Neuronal stem cell (in vitro differentiated cells): ENCODE results near the gene ALOX12B.

ENCODE experiments used
- DNase-seq: peaks from one replicate; pipeline ENCODE4 v3.0.0-alpha.2; 2013; ENCODE audit warnings: low spot score
- H2AFZ ChIP-seq: one replicate; pipeline ENCODE4 v1.6.1; 2013; ENCODE audit warnings: mild to moderate bottlenecking, low read length, inconsistent platforms
- H2AK5ac ChIP-seq: 2 replicates; pipeline ENCODE4 v1.6.1; 2013; ENCODE audit warnings: low read depth, mild to moderate bottlenecking, inconsistent platforms, low read length, moderate library complexity, mixed read lengths
- H2BK120ac ChIP-seq: 2 replicates; pipeline ENCODE4 v1.6.1; 2013; ENCODE audit warnings: low read depth, mild to moderate bottlenecking, inconsistent platforms, low read length, moderate library complexity, mixed read lengths
- H2BK12ac ChIP-seq: one replicate; pipeline ENCODE4 v1.6.1; 2013; ENCODE audit warnings: low read length, inconsistent platforms
- H2BK15ac ChIP-seq: 2 replicates; pipeline ENCODE4 v1.6.1; 2013; ENCODE audit warnings: mild to moderate bottlenecking, low read length, inconsistent platforms, mixed read lengths
- H2BK5ac ChIP-seq: one replicate; pipeline ENCODE4 v1.6.1; 2013; ENCODE audit warnings: inconsistent platforms, mild to moderate bottlenecking, low read length, moderate library complexity
- H3K14ac ChIP-seq: one replicate; pipeline ENCODE4 v1.6.1; 2013; ENCODE audit warnings: low read length, inconsistent platforms
- H3K18ac ChIP-seq: 2 replicates; pipeline ENCODE4 v1.6.1; 2013; ENCODE audit warnings: low read length, inconsistent platforms
- H3K23ac ChIP-seq: 2 replicates; pipeline ENCODE4 v1.6.1; 2013; ENCODE audit warnings: low read depth, mild to moderate bottlenecking, mixed read lengths, low read length, inconsistent platforms; ENCODE audit not compliant: poor library complexity
- H3K27ac ChIP-seq: replicated peaks from 3 replicates; pipeline ENCODE4 v1.5.1; 2013; ENCODE audit warnings: low read length, inconsistent platforms
- H3K27me3 ChIP-seq, 3 experiments: 2 replicates each; pipeline ENCODE4 v1.6.1; 2013; ENCODE audit warnings: low read length in 3 of 3, mild to moderate bottlenecking in 2 of 3, inconsistent platforms in 1 of 3, low read depth in 1 of 3, mixed read lengths in 1 of 3, moderate library complexity in 1 of 3; ENCODE audit not compliant: control insufficient read depth in 3 of 3, insufficient read depth in 3 of 3
- H3K36me3 ChIP-seq, 2 donors: replicated peaks in 1 of 2; 2 replicates each; pipeline ENCODE4 v1.6.1; 2013; ENCODE audit warnings: low read length in 2 of 2; ENCODE audit not compliant: control insufficient read depth in 2 of 2, insufficient read depth in 2 of 2
- H3K4ac ChIP-seq: 2 replicates; pipeline ENCODE4 v1.6.1; 2013; ENCODE audit warnings: inconsistent platforms, mild to moderate bottlenecking, low read length, moderate library complexity
- H3K4me1 ChIP-seq, 2 donors: 1 replicate in 1 of 2; 2 replicates in 1 of 2; pipeline ENCODE4 v1.6.1; 2013; ENCODE audit warnings: low read length in 2 of 2, low read depth in 1 of 2; ENCODE audit not compliant: control insufficient read depth in 2 of 2, insufficient read depth in 1 of 2
- H3K4me2 ChIP-seq: one replicate; pipeline ENCODE4 v1.6.1; 2013; ENCODE audit warnings: mild to moderate bottlenecking, low read length, inconsistent platforms; ENCODE audit not compliant: insufficient read depth, poor library complexity, severe bottlenecking
- H3K4me3 ChIP-seq, 2 donors: 2 replicates each; pipeline ENCODE4 v1.5.1; 2013; ENCODE audit warnings: low read length in 2 of 2, mild to moderate bottlenecking in 2 of 2, inconsistent platforms in 1 of 2, moderate library complexity in 1 of 2
- H3K79me1 ChIP-seq: one replicate; pipeline ENCODE4 v1.6.1; 2013; ENCODE audit warnings: low read depth, mild to moderate bottlenecking, inconsistent platforms, low read length, moderate library complexity
- H3K9ac ChIP-seq: one replicate; pipeline ENCODE4 v1.6.1; 2013; ENCODE audit warnings: mild to moderate bottlenecking, low read depth, low read length, inconsistent platforms; ENCODE audit not compliant: poor library complexity
- H3K9me3 ChIP-seq, 2 donors: replicated peaks in 1 of 2; 2 replicates each; pipeline versions ENCODE3 to v1.6.1; 2013; ENCODE audit warnings: low read length in 2 of 2, mild to moderate bottlenecking in 2 of 2, inconsistent platforms in 1 of 2, low read depth in 1 of 2, mixed read lengths in 1 of 2, moderate library complexity in 1 of 2; ENCODE audit not compliant: control insufficient read depth in 2 of 2, insufficient read depth in 1 of 2
- H4K8ac ChIP-seq: one replicate; pipeline ENCODE4 v1.6.1; 2013; ENCODE audit warnings: low read depth, mild to moderate bottlenecking, inconsistent platforms, low read length, moderate library complexity
- H4K91ac ChIP-seq: one replicate; pipeline ENCODE4 v1.6.1; 2013; ENCODE audit warnings: low read length, low read depth, mild to moderate bottlenecking, inconsistent platforms; ENCODE audit not compliant: poor library complexity
- WGBS, 2 donors: extraction: QIAGEN DNeasy Blood & Tissue Kit; methylation state at CpG; one replicate each; pipeline ENCODE4 v1.1.7; 2013; ENCODE audit warnings: missing lambda C conversion rate in 2 of 2, mixed read lengths in 1 of 2; ENCODE audit not compliant: insufficient read length in 2 of 2, insufficient replicate concordance in 1 of 2; ENCODE audit errors: extremely low coverage in 2 of 2; 5-methylcytosine and 5-hydroxymethylcytosine counted together

Gene ALOX12B

DNA sequence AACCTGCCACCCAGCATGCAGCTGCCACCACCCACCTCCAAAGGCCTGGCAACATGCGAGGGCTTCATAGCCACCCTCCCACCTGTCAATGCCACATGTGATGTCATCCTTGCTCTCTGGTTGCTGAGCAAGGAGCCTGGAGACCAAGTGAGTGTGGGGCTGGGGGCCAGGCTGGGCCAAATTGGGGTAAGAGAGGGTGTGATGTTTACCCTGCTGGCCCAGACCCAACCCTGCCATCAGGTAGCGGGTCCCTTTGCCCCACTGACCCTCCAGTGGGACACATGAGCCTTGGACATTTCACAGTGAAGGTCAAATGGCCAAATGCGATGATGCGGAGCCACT, 39.8 kb downstream of the ALOX12B start:
- no peak overlapping the region for H2BK5ac ChIP-seq
- H3K14ac ChIP-seq, result no peak overlapping the region
- H4K91ac ChIP-seq, result no peak overlapping the region
- H3K27ac ChIP-seq, result no peak overlapping the region
- H3K4me1 ChIP-seq, result peaks cover 0 to 2% of the 10 kb centered on the region in 2 donors
- H3K9ac ChIP-seq, result peak overlapping the region; percentile 25
- H3K18ac ChIP-seq, result no peak overlapping the region
- H3K4me2 ChIP-seq, result no peak overlapping the region
- H3K4ac ChIP-seq, result no peak overlapping the region
- no peak overlapping the region for H4K8ac ChIP-seq
- no peaks in the 10 kb centered on the region for H3K36me3 ChIP-seq
- DNase-seq, result no peak
- no peak overlapping the region for H3K4me3 ChIP-seq
- no peaks in the 10 kb centered on the region for H3K79me1 ChIP-seq
- no peaks in the 10 kb centered on the region for H3K9me3 ChIP-seq
- H2BK120ac ChIP-seq, result no peak overlapping the region
- WGBS, 2 donors, result no CpG with 5 or more reads among the region's 4 CpGs
- peaks cover 0 to 64% (median 2%) of the 10 kb centered on the region in 3 experiments for H3K27me3 ChIP-seq
- no peak overlapping the region for H2AFZ ChIP-seq
- H2BK12ac ChIP-seq, result no peak overlapping the region
- peak overlapping the region; percentile 69 for H2AK5ac ChIP-seq
- no peak overlapping the region for H3K23ac ChIP-seq
- no peak overlapping the region for H2BK15ac ChIP-seq

DNA sequence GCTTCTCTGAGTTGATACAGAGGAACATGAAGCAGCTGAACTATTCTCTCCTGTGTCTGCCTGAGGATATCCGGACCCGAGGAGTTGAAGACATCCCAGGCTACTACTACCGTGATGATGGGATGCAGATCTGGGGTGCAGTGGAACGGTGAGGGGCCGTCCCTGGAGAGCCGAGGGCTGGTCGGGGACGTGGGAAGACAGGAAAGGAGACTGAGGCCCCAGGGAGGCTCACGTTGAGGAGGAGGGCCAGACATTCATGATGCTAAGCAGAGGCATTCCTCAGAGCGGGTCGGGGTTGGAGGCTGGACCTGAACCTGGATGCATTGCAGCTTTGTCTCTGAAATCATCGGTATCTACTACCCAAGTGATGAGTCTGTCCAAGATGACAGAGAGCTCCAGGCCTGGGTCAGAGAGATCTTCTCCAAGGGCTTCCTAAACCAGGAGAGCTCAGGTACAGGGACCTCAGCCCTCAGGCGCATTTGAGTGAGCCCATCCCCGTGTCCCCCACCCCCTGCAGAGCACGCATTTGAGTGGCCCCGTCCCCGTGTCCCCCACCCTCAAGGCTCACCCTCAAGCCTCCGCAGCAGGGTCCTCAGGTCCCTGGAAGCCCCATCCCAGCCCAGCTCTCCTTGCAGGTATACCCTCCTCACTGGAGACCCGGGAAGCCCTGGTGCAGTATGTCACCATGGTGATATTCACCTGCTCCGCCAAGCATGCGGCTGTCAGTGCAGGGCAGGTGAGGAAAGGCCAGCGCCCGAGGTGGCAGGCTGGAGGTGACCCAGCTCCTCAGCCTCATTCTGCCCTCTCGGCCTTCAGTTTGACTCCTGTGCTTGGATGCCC, 40.4 kb downstream of the ALOX12B start:
- Histone ChIP-seq H2BK12ac (peak overlapping the region; percentile 79), H3K79me1 (no peaks in the 10 kb centered on the region), H2AFZ (no peak overlapping the region), H4K91ac (no peak overlapping the region), H4K8ac (no peak overlapping the region), H3K4ac (no peak overlapping the region), H3K27ac (no peak overlapping the region), H3K18ac (peak overlapping the region; percentile 33), H2BK5ac (no peak overlapping the region), H3K36me3 (no peaks in the 10 kb centered on the region), H3K14ac (peak overlapping the region; percentile 14), H3K23ac (peak overlapping the region; percentile 52), H3K4me1 (peaks cover 0 to 2% of the 10 kb centered on the region in 2 donors), H2BK120ac (no peak overlapping the region), H3K4me3 (no peak overlapping the region), H3K9ac (peak overlapping the region; percentile 25), H3K4me2 (no peak overlapping the region), H2AK5ac (peak overlapping the region; percentile 69), H3K27me3 (peaks cover 0 to 62% (median 2%) of the 10 kb centered on the region in 3 experiments), H3K9me3 (no peaks in the 10 kb centered on the region), H2BK15ac (peak overlapping the region; percentile 59)
- no CpG with 5 or more reads among the region's 24 CpGs for WGBS, 2 donors
- no peak for DNase-seq

DNA sequence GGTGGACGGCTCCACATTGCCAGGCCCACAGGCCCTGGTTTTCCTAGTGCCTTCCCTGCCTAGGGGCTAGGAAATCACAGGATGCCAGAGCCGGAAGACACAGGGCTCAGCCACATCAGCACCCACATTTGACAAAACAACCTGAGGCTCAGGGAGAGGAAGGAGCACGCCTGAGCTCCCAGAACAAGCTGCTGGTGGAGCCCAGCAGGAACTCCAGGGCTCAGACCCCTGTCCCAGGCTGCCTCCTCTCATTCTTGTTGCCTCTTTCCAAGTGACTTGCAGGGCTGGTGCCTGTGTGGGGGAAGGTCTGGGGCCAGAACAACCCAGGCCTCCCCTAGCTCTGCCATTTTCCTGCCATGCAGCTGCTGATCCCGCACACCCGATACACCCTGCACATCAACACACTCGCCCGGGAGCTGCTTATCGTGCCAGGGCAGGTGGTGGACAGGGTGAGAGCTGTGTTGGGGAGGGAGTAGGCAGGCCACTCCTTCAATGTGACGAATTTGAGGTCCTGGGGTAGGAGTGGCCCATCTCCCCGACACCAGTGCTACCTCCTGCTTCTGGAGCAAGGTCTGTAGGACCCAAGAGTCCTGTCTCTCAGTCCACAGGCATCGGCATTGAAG, 41.1 kb downstream of the ALOX12B start:
- H2BK120ac ChIP-seq, result no peak overlapping the region
- H3K4ac ChIP-seq, result peak overlapping the region; percentile 76
- peak overlapping the region; percentile 43 for H2AK5ac ChIP-seq
- H2BK5ac ChIP-seq, result no peak overlapping the region
- no CpG with 5 or more reads among the region's 11 CpGs for WGBS, 2 donors
- H3K9me3 ChIP-seq, result no peaks in the 10 kb centered on the region
- H3K36me3 ChIP-seq, result no peaks in the 10 kb centered on the region
- H3K27me3 ChIP-seq, result peaks cover 0 to 54% (median 3%) of the 10 kb centered on the region in 3 experiments
- H3K23ac ChIP-seq, result peak overlapping the region; percentile 52
- H2BK12ac ChIP-seq, result no peak overlapping the region
- H3K79me1 ChIP-seq, result no peaks in the 10 kb centered on the region
- H3K4me3 ChIP-seq, result no peak overlapping the region
- H3K9ac ChIP-seq, result no peak overlapping the region
- H3K18ac ChIP-seq, result peak overlapping the region; percentile 27
- peaks cover 0 to 2% of the 10 kb centered on the region in 2 donors for H3K4me1 ChIP-seq
- H3K27ac ChIP-seq, result no peak overlapping the region
- H4K91ac ChIP-seq, result no peak overlapping the region
- no peak for DNase-seq
- no peak overlapping the region for H2AFZ ChIP-seq
- H3K14ac ChIP-seq, result peak overlapping the region; percentile 14
- no peak overlapping the region for H2BK15ac ChIP-seq
- no peak overlapping the region for H4K8ac ChIP-seq
- no peak overlapping the region for H3K4me2 ChIP-seq
